NCI-H187 (cell line): ENCODE data around the gene OOSP3.
"Not testable (repeated sequence)": the region's sequence is repeated elsewhere in the genome, so short reads cannot be mapped to it uniquely, and the experiment has no call there.

Source experiments
- DNase-seq, 2 experiments: peaks; one replicate each; lab custom pipeline; 2025; lab: John Stamatoyannopoulos, UW

Gene OOSP3

DNA sequence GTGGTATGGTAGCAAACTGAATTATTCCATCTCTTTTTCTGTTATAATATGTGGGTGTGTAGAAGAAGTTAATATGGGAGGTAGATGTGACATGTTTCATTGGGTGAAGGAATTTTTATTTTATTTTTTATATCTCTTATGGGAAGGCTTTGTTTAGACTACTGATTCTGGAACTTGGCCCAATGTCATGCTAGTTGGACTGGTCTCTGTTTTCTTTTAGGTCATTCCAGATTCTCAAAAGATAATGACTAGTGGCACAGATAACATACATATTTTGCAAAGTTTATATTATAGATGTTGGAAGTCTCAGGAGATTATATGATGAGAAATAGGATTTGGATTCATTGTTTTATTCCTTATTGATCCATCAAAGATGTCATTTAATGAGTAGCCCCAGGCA is 1.3 kb upstream of the OOSP3 start:
- DNase-seq, result no peak

DNA sequence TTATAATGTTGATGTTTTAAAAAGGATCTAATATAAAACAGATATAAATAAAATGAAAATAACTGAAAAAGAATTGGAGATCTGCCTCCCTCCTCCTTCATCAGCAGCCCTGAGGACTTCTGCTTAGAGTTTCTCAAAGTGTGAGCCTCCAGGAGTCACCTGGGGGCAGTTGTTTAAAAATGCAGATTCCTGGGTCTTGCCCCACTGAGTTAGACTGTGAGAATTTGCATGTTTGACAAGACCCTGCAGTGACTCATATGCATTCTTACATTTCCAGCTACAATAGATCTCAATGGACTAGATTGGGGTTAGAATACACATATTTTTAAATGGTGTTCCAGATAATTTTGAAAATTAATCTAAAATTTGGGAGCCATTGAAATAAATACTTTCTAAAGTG is 798 bp upstream of the OOSP3 start:
- DNase-seq, result no peak

DNA sequence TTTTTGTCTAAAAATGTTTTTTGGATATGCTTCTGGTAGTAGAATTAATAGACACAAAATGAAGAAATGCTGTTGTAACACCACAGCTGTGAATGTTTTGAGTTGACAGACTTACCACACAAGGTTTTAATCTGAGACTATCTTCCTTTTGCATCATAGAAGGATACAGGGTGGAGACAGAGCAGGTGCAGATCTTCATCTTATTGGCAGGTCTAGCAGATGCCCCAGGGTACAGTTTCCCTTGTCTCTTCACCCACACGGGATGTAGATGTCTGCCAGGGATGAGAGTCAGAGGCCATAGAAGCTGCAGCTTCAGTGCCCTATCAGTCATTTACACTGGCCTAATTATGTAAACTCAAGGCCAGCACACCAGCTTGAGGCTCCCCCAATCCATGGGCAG is 985 bp downstream of the OOSP3 start:
- DNase-seq, result no peak

- DNase-seq, result no peak
Measured at GRCh38 chr11:59883597-59883996, 5.0 kb downstream of the OOSP3 start.

- DNase-seq, result not testable (repeated sequence)
Measured at GRCh38 chr11:59887156-59887555, 8.6 kb downstream of the OOSP3 start.

DNA sequence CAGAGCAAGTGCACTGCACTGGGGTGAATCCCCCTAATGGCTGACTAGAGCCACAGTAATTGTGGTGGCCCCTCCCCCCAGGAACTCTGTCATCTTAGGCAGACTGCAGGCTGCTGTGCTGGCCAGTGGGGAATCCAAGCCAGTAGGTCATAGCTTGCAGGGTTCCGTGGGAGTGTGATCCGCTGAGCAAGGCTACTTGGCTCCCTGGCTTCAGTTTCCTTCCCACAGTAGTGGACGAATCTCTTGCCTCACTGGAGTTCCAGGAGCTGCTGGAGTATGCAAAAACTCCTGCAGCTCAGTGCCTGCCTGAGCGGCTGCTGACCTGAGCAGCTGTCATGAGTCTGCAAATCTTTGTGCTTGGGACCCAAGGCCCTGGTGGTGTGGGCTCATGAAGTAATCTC is 13.2 kb downstream of the OOSP3 start:
- no peak for DNase-seq

DNA sequence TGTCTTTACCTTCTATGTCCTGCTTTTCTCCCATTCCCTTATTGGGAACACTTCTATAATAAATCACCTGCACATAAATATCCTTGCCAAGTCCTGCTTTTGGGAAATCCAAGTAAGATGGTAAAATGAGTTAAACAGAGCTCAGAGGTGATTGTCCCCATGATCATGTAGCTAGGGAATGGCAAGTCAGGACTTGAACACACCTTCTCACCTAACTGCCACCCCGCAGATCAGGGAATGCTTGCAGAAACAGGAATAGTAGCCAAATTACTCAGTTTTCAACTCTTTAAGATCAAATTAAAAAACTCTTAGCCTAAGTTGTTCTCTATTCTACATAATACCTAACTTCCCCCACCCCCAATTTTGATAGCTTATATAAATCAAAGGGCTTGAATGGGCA is 16.0 kb downstream of the OOSP3 start:
- DNase-seq, result no peak

- no peak for DNase-seq
Measured at GRCh38 chr11:59898046-59898445, 19.5 kb downstream of the OOSP3 start.

DNA sequence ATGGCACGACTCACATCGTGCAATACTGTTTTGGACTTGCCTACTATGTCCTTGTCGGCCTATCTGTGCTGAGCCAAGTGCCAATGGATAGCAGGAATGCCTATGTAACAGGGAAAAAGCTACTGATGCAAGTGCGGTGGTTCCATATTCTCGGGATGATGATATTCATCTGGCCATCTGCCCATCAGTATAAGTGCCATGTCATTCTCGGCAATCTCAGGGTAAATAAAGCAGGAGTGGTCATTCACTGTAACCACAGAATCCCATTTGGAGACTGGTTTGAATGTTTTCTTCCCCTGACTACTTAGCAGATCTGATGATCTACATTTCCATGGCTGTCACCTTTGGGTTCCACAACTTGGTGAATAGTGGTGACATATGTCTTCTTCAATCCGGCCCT is 20.1 kb downstream of the OOSP3 start:
- no peak for DNase-seq

- DNase-seq, result no peak
Measured at GRCh38 chr11:59899532-59899931, 20.9 kb downstream of the OOSP3 start.

GRCh38 chr11:59900366-59901126 is 22.0 kb downstream of the OOSP3 start:
- DNase-seq, result no peak

- DNase-seq, result no peak
Measured at GRCh38 chr11:59901306-59901705, 22.7 kb downstream of the OOSP3 start.

DNA sequence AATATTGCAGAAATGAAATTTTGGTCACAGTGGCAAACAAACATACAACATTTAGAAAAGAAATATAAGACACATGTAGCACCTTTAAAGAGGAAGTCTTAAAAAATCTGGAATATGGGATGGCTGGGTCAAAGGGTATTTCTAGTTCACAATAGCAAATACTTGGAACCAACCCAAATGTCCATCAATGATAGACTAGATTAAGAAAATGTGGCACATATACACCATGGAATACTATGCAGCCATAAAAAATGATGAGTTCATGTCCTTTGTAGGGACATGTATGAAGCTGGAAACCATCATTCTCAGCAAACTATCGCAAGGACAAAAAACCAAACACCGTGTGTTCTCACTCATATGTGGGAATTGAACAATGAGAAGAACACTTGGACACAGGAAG is 25.0 kb downstream of the OOSP3 start:
- not testable (repeated sequence) for DNase-seq

DNA sequence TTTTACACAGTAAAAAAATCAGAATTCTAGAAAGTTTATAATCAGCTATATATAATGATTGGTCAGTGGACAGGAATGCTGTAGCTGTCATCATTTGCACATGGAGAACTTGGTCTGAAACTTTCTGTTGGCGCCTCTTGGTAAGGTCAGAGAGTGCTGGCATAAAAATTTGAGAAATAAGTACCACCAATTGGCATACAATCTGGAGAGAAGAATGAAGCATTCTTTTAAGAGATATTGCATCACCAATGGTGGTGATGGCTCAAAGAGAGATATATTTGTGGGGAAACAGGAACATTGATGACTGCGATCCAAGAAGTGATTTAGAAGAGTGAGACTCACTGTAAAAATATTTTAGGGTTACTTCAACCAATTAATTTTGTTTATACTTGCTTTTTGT is 39.9 kb downstream of the OOSP3 start:
- no peak for DNase-seq

GRCh38 chr11:59918987-59919589 is 40.5 kb downstream of the OOSP3 start:
- DNase-seq, result no peak

GRCh38 chr11:59923813-59924212 is 45.2 kb downstream of the OOSP3 start:
- no peak for DNase-seq

GRCh38 chr11:59931688-59932087 is 53.1 kb downstream of the OOSP3 start:
- no peak for DNase-seq

DNA sequence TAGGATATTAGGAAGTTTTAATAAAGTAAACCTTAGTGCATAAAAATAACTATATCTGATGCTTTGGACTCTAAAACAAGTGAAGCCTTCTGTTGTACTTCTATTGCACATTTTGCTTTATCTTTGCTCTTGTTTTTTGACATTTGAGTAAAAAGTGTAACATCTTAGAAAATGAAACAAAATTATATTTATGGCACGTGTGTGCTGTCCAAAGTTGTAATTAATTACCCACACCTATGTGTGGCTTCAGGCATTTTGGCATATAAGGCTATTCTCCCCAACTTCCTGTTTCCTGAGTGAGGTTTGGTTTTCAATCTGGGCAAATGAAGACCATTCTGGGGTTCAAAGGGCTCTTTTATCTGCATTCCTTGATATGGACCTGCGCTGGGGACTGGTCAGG is 59.5 kb downstream of the OOSP3 start, which contains the start of gene OOSP1:
Gene OOSP1 (plus strand): TSS at position 301 of the 400 bp plus-strand sequence. CDS start 23 bp downstream, at position 324.
- DNase-seq, result no peak

DNA sequence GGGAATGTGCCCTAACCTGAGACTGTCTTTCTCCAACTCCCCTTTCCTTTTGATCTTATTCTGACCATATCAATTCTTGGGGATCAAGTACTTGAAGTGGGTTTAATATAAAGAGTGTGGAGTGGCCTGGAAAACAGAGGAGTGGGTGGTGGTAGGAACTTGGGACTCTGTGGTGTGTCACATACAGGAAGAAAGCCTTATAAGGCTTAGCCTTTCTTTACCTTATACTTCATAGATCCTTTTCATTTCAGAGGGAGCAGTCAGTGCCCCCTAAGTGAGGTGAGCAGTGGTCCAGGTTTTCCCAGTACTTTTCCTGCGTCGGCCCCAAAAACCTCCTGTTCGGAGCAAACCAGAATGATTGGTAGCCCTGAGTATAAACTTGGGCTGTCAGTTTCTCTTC is 60.1 kb downstream of the OOSP3 start:
- no peak for DNase-seq

DNA sequence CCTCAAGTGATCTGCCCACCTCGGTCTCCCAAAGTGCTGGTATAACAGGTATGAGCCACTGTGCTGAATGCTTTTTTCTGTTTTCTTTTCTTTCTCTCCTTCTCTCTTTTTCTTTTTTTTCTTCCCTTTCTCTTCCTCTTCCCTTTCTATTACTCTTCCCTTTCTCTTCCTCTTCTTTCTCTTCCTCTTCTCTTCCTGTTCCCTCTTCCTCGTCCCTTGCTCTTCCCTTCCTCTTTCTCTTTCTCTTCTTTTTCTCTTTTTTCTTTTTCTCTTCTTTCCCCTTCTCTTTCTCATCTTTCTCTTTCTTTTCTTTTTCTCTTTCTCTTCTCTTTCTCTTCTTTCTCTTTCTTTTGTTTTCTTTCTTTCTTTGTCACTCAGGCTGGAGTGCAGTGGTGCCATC is 60.9 kb downstream of the OOSP3 start:
- no peak for DNase-seq

DNA sequence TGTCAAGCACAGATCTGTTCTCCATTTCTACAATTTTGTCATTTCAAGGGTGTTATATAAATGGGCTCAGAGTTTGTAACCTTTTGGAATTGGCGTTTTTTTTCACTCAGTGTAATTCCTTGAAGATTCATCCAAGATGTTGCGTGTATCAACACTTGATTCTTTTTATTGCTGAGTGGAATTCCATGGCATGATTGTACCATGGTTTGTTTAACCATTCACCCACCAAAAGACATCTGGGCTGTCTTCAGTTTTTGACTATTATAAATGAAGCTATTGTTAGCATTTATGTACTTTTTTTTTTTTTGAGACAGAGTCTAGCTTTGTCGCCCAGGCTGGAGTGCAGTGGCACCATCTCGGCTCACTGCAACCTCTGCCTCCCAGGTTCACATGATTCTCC is 62.5 kb downstream of the OOSP3 start:
- DNase-seq, result no peak

DNA sequence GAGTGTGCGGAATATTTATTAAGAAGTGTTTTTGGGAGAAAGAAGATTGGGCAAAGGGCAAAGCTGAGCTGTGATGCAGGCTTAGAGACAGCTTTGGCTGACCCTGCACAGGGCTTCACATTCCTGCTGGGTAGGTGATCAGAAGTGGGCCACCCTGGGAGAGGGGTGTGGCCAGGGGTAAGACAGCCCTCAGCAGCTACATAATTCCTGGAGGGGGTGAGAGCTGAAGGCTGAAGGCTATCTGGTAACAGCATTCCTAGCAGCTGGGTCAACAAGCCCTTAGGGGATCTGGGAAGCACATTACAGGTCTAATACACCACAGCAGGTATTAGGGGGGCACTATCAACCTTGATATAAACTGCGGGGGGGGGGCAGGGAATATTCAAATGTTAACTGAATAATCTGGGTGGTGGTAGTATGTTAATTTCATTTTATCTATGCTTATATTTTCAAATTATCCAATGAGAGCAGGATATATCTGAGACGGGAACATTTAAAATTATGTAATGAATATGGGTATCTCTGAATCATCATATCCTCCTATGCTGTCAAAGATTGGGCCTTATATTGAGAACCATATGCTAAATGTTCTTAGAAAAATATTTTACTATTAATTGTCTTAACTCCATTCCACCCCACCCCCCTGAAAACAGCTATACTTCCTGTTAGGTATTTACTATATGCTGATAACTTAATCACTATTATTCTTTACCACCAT is 65.6 kb downstream of the OOSP3 start:
- no peak for DNase-seq

DNA sequence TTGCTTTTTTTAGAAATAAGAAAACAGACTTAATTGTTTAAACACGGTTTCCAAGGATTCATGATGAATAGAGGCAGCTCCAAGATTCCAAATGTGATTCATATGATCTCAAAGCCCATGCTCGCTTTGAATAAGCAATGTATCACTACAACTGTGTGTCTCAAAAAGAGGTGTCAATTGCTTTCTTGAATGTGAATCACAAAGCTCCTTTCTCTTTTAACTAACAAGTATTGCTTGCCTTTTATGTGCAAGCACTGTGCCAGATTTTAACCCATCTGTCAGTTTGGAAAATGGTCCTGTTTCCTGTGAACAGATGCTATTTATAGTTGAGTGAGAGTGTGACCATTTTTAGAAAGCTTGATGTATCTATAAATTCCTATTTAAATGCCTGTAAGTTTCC is 66.1 kb downstream of the OOSP3 start:
- DNase-seq, result no peak
